H1 (cell line): ENCODE measurements around the gene ANGPTL5.

ENCODE experiments used
- CEBPB ChIP-seq: IDR thresholded peaks from 2 replicates; pipeline ENCODE4 v1.6.1; 2012; ENCODE audit warnings: low read depth, low read length
- CTCF ChIP-seq, 3 experiments: IDR thresholded peaks; 1 replicate in 2 of 3; 2 replicates in 1 of 3; pipeline versions ENCODE4 v1.5.1 to v1.6.1; 2011; ENCODE audit warnings: low read length in 3 of 3, mild to moderate bottlenecking in 3 of 3, inconsistent platforms in 2 of 3, low read depth in 1 of 3, moderate library complexity in 1 of 3; ENCODE audit not compliant: insufficient read depth in 1 of 3; ENCODE audit errors: control extremely low read depth in 1 of 3
- POLR2A ChIP-seq, 2 experiments: IDR thresholded peaks; 1 replicate in 1 of 2; 2 replicates in 1 of 2; pipeline ENCODE4 v1.6.1; 2011; ENCODE audit warnings: low read depth in 2 of 2, low read length in 2 of 2, mild to moderate bottlenecking in 2 of 2; ENCODE audit errors: control extremely low read depth in 1 of 2
- POLR2AphosphoS5 ChIP-seq: IDR thresholded peaks from 2 replicates; pipeline ENCODE4 v1.6.1; 2011; ENCODE audit warnings: low read depth, low read length
- YY1 ChIP-seq: IDR thresholded peaks from 2 replicates; pipeline ENCODE4 v1.6.1; 2011; ENCODE audit warnings: low read depth, mild to moderate bottlenecking, low read length
- ZNF274 ChIP-seq: IDR thresholded peaks from 2 replicates; pipeline ENCODE4 v1.7.0; 2012; ENCODE audit warnings: low read length, borderline replicate concordance; ENCODE audit errors: extremely low read depth

GRCh38 chr11:101940901-101941520 lies 24.7 kb upstream of the ANGPTL5 start:
- TF ChIP-seq ZNF274, result no peak
- TF ChIP-seq YY1, result no peak
- no peak for TF ChIP-seq CTCF (IDR thresholded peaks at IDR 0.05; ENCODE audit: control extremely low read depth in 1 of 3, insufficient read depth in 1 of 3, low read depth in 1 of 3, low read length in 3 of 3)
- TF ChIP-seq CEBPB, result no peak
- TF ChIP-seq POLR2AphosphoS5, result no peak
- TF ChIP-seq POLR2A (IDR thresholded peaks at IDR 0.05; ENCODE audit: control extremely low read depth in 1 of 2, low read depth in 2 of 2, low read length in 2 of 2), result no peak
